ENCODE results near the gene RAD51B.
"Not testable (repeated sequence)": the region's sequence is repeated elsewhere in the genome, so short reads cannot be mapped to it uniquely, and the experiment has no call there.

The RAD51B gene

DNA sequence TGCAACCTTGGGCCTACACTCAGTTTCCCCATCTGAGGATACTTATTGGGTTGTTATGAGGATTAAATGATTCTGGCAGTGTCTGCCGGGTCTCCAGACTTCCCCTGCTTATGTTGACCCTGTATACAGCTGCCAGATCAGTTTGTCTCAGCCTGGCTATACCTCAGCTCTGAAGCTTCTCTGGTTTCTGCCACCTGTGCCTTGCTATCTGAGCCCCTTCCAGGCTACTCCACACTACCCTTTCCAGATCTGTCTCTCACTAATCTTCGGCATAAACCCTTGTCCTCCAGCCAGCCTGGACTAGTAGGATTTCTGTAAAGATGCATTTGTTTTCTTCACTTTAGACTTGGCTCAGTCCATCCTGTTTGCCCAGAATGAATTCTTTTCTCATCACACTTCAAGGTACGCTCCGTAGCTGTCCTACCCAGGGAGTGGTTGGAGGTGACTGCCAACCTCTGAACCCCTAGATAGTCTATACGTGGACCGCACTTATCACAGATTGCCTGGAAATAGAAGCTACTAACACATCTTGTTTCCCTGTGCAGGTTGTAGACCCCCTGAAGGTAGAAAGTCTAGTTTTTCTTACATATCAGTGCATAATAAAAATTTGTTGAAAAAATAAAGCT lies 422.4 kb downstream of the RAD51B start:
- DNase-seq: no peak

- no peak for DNase-seq
These were observed 424.0 kb downstream of the RAD51B start for GRCh38 chr14:68243450-68244010.

GRCh38 chr14:68244262-68244980 lies 424.8 kb downstream of the RAD51B start:
- DNase-seq: no peak

DNA sequence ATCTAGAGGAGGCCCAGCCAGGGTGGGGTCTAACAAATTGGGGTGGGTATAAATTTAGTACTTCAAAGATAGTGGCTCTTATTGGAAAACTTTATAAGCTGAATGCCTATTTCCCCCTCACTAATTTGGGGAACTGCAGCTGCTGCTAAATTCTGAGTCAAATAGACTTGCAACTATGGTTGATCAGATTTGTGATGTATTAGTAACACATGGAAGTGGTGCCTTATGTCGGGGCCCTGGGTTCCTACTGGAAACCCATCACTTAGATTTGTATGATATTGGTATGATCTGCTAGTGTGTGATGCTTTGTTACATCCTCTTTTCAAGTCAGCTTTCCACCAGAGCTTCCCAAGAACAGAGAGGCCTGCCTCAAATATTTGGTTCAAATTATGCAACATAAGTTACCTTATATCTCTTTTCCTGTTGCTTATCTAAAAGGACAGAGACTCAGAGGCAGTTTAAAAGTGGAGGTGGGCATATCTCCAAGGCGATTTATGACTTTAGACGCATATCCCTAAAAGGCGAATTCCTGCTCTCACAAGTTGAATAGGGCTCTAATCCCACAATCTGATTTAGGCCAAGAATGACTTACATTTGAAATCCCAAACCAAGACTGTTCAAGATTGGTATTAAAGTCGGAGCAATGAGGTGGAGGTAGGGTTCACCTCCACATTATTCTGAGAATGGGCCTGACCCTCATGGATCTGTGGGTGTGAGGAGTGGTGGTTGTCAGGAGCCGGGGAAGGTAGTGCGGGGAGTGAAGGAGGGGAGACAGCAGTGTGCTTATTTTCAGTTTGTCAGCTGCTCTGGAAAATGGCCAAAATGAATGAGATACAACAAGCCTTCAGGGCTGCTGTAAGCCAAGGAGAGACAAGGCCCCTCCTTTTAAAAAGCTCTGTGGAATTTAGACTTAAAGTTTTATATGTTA lies 425.8 kb downstream of the RAD51B start:
- no peak for DNase-seq

- DNase-seq: no peak
These were observed 426.7 kb downstream of the RAD51B start for GRCh38 chr14:68246074-68246785.

- no peak for DNase-seq
These were observed 427.2 kb downstream of the RAD51B start for GRCh38 chr14:68246786-68247105.

DNA sequence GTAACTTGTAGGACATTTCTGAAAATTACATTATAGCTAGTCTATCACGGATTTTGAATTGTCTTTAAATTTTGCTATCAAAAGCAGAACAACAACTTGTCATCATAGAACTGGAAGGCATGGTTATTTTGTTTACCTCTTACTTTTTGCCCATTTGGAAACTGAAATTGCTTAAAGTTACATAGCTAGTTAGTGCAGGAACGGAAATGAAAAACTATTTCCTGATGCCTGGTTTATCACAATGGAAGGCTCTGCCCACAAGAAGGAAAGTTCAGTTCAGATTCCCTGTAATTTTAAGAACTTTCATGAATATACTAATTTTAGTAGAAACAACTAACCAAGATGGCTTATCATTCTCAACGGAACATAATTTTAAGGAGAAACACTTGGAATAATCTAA lies 427.7 kb downstream of the RAD51B start:
- DNase-seq: no peak

DNA sequence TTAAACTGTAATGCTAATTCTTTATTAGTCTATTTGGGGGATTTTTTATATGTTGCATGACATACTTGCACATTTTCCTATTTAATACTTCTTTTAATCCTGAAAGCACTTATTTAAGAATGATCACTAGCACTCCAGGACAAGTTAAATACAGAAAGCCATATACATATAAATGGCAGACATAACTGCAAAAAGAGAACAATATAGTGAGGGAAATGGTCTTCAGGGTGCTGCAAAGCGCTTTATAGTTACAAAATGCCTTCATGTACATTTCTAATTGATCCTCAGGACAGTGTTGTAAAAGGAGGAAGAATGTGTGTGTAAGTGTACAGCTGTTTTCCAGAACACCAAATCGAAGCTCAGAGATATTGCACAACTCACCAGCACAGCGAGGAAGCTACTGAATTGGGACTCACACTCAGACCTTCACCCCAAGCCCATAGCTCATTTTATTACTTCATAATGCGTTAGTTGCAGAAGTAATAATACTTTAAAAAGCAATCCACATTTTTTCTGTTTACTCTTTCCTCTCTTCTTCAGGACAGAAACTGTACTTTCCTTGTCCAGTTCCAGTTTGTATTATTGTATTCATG lies 428.2 kb downstream of the RAD51B start:
- no peak for DNase-seq

DNA sequence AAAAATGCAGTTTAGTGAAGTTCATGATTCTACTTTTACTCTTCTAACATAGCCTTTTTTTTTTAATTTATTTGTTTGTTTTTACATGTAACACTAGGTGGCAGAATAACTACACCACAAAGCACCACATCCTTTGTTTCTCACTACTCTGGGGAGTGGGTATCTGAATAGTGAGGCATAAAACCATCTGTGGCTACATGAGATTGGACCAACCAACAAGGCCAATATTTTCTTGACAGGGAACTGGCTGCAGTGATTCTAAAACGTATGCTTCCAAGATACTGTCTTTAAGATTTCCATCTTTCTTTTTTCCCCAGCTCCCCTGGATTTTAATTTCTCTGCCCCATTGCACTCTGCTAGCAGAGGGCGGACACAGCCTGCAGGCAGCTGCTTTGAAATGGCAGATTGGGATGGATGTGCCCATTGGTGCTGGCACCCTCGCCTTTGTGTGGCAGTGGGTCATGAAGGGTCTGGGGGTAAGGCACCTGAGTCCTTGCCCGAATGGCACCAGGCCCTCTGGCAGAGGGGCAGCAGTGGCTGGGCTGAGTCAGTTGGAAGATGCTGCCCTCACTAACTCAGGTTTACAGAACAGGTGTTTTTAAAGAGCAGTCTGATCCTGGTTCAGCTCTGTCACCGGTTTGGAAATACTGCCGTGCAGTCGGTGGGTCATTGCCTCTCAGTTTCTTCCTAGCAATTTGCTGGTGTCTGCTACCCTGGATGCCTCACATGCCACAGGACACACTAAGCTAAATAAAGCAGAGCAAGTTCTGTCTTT lies 429.1 kb downstream of the RAD51B start:
- DNase-seq: peak; percentile 11

GRCh38 chr14:68249661-68250451 lies 430.3 kb downstream of the RAD51B start:
- no peak for DNase-seq

- DNase-seq: no peak
These were observed 431.6 kb downstream of the RAD51B start for GRCh38 chr14:68250927-68251768.

DNA sequence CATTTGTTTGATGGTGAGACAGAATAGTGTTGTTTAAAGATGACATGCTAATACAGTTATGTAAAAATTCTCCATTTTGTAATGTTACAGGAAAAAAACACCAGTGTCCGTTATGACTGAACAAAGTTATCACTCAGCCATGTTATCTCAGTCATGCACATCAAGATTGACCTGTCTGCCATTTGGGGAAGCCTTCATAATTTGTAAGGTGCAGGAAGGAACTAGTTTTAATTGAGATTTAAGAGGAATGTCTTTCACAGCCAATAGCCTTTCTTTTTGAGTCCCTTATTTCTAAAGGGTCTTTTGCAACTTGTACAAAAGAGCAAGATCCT lies 432.2 kb downstream of the RAD51B start:
- DNase-seq: no peak

GRCh38 chr14:68253160-68253780 lies 433.7 kb downstream of the RAD51B start:
- no peak for DNase-seq

DNA sequence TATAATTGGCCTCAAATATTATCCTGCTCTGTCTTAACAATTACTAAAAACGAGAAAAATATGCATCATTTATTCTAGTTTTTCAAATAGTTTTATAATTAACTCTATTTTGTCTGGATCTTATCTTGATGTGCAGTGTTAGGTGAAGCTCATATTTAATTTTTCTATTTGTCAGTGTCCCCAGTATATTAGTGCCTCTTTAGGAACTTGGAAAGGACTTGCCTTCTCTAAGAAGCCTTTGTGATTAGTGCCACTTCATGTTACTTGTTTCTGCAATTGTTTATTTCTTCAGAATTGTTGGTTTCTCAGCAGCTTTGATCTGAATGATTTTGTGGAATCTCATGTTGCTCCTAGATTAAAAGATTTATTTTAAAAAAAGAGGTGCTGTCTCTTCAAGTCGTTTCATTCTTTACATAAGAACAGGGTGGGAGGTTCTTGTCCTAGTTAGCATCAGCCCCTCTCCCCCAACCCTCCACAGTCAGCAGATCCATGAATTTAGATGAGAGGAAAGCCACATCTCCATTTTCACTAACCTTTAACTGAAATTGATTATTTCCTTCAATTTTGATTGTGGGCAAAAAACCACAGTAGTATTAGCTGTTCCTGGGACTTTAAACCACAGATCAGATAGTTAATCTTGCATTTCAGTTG lies 434.4 kb downstream of the RAD51B start:
- no peak for DNase-seq

GRCh38 chr14:68254669-68255527 lies 435.3 kb downstream of the RAD51B start:
- no peak for DNase-seq

DNA sequence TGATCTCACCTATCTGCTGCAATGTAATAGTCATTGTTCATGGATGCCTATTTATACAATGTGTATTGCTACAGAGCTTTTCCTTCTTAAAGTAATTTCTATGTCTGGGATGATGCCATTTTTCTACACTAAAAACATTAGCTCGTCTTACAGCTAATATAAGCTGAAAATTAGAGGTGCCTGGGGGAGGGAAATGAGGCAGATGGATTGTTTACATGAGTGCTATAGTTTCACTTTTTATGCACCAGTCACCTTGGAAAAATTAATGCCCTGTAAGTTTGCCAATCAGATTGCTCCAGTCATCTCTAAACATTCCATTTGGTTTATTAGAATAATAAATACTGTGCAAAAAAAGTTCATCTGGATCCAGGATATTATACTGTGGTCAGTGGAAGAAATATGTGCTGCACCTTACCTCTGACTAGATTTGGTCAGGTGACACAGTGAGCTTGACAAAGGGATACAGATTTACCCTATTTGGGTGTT lies 436.2 kb downstream of the RAD51B start:
- no peak for DNase-seq

DNA sequence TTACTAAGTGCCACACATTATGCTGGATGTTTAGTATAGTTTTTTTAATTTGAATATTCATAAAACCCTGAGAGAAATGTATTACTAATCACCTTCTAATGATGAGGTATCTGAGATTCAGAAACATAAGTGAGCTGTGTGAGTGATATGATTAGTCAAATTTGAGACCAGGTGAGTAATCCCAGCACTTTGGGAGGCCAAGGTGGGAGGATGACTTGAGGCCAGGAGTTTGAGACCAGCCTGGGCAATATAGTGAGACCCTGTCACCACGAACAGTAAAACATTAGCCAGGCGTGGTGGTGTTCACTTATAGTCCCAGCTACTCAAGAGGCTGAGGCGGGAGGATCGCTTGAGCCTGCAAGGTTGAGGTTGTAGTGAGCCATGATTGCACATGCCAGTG lies 438.4 kb downstream of the RAD51B start:
- DNase-seq: no peak

DNA sequence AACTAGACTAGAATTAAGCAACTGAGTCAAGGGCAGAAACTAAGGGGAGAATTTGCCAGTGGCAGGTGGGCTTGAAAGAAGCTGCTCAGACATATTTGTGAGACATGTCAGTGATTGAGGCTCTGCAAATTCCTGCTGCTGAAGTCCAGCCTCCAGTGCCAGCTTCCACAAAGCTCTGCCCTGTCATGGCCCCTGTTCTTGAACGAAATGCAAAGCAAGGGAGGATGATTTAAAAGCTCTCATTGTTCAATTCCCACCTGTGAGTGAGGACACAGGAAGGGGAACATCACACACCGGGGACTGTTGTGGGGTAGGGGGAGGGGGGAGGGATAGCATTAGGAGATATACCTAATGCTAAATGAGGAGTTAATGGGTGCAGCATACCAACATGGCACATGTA lies 439.4 kb downstream of the RAD51B start:
- DNase-seq: not testable (repeated sequence)

Data from NCI-H510A (cell line).